K562 (cell line): Measurements from ENCODE around the gene RPLP2. TPM values are rescaled to one million over a fixed set of nuclear protein-coding genes. Genes with fewer than 3 reads are reported as not detected.

Experiments
- CBX1 ChIP-seq: sonication (generic); IDR thresholded peaks from 2 replicates; pipeline ENCODE4 v1.6.1; 2016; ENCODE audit warnings: antibody characterized with exemption, low read depth, mild to moderate bottlenecking
- EP400 ChIP-seq: fragments of 450-650 bp; IDR thresholded peaks from 2 replicates; pipeline ENCODE4 v1.6.1; 2017; ENCODE audit warnings: antibody characterized with exemption, mild to moderate bottlenecking, moderate library complexity
- KHSRP ChIP-seq: fragments of 450-650 bp; IDR thresholded peaks from 2 replicates; pipeline ENCODE4 v1.6.1; 2017
- POLR2A ChIP-seq: fragments of 450-650 bp; conservative IDR thresholded peaks from 2 replicates; pipeline ENCODE4 v1.6.1; 2016
- POLR2AphosphoS2 ChIP-seq: IDR thresholded peaks from 2 replicates; pipeline ENCODE4 v1.6.1; 2012; ENCODE audit warnings: low read length, improper control_type of control experiment
- SIN3A ChIP-seq, 2 experiments: fragments of 150-350 bp in 1 of 2; IDR thresholded peaks; 2 replicates each; pipeline ENCODE4 v1.6.1; 2011 to 2016; ENCODE audit warnings: borderline replicate concordance in 2 of 2, low read depth in 2 of 2, low read length in 2 of 2, mild to moderate bottlenecking in 2 of 2, moderate library complexity in 2 of 2; ENCODE audit not compliant: control insufficient read depth in 1 of 2
- SNRNP70 ChIP-seq: fragments of 200-400 bp; formaldehyde crosslinking; optimal IDR thresholded peaks from 2 replicates; pipeline ENCODE3; 2017; ENCODE audit warnings: low read depth, low read length
- ZNF263 ChIP-seq: sonication (generic); formaldehyde crosslinking; IDR thresholded peaks from 2 replicates; pipeline ENCODE4 v1.8.0; 2022; ENCODE audit warnings: mild to moderate bottlenecking, missing genetic modification reagents, borderline replicate concordance
- polyA plus RNA-seq, 8 experiments: library from polyadenylated mRNA; depleted of rRNA in 4 of 8; stranded (reverse) in 5 of 8; unstranded in 3 of 8; fragments of >200 nt; fragmentation: Nextera tagmentation in 2 of 8; fragmentation: Illumina TruSeq in 1 of 8; extraction: Ambion mirVana in 2 of 8; extraction: Trizol in 1 of 8; gene quantifications; 2 replicates each; pipeline versions ENCODE4 v1.2.1 to v1.2.3, GENCODE V29; 2011 to 2014; ENCODE audit warnings: inconsistent platforms in 1 of 8, missing spikeins in 1 of 8
- total RNA-seq, 7 experiments: library from RNA; depleted of rRNA in 6 of 7; stranded (reverse); fragments of >200 nt in 6 of 7; fragmentation: Illumina TruSeq in 2 of 7; extraction: Trizol in 2 of 7; gene quantifications; 2 replicates each; pipeline versions ENCODE4 v1.2.1 to v1.2.3, GENCODE V29; 2011 to 2021; ENCODE audit warnings: low replicate concordance in 1 of 7
- TF ChIP-seq, protein P1 (sequence below): sonication (generic); formaldehyde crosslinking; IDR thresholded peaks from 2 replicates; pipeline ENCODE4 v1.8.0; 2022; ENCODE audit warnings: mild to moderate bottlenecking, missing genetic modification reagents
- TF ChIP-seq, protein P2 (sequence below): sonication (generic); formaldehyde crosslinking; IDR thresholded peaks from 2 replicates; pipeline ENCODE4 v1.8.0; 2022; ENCODE audit warnings: missing genetic modification reagents, mild to moderate bottlenecking, moderate library complexity, borderline replicate concordance
- TF ChIP-seq, protein P3 (sequence below): fragments of 450-650 bp; IDR thresholded peaks from 2 replicates; pipeline ENCODE4 v1.6.1; 2016; ENCODE audit warnings: borderline replicate concordance

RPLP2 gene
- total and polyA plus RNA-seq, 9 of the 15 experiments (the other 6 are each of a cell fraction or from before 2014, with no cell fraction given), result 528 to 3,807 (median 1,633) TPM

DNA sequence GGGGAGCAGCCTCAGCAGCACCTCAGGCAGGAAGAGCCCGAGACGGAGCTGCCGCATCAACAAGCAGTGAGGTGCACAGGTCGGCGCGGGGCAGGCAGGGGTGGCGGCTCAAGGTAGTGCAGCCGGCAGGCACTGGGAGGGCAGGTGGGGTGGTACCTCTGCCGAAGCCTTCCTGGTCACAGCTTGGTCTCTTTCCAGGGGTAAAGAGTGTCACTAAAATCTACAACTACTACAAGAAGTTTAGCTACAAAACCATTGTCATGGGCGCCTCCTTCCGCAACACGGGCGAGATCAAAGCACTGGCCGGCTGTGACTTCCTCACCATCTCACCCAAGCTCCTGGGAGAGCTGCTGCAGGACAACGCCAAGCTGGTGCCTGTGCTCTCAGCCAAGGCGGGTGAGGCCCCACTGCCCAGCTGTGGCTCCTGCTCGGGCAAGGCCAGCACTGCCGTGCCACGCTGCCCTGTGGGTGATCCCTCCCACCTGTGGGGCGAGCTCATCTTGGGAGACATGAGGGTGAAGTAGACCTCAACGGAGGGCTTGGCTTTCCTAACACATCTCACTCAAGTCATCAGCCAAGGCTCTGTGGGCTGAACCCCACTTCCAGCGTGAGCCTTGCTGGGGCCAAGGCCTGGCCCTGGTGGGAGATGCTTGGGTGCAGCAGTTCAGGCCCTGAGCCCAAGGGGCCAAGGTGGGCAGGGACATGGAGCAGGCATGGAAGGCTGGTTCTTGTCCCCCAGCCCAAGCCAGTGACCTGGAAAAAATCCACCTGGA, 46.0 kb upstream of the RPLP2 start (continued):
- TF ChIP-seq, protein P1, sequence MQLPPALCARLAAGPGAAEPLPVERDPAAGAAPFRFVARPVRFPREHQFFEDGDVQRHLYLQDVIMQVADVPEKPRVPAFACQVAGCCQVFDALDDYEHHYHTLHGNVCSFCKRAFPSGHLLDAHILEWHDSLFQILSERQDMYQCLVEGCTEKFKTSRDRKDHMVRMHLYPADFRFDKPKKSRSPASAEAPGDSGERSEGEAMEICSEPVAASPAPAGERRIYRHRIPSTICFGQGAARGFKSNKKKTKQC (CRISPR knock-in tag), result 0 out of 2 replicates have a peak, but pooled peaks have one; percentile 16
- TF ChIP-seq SNRNP70, result peak; percentile 36
- TF ChIP-seq, protein P2, sequence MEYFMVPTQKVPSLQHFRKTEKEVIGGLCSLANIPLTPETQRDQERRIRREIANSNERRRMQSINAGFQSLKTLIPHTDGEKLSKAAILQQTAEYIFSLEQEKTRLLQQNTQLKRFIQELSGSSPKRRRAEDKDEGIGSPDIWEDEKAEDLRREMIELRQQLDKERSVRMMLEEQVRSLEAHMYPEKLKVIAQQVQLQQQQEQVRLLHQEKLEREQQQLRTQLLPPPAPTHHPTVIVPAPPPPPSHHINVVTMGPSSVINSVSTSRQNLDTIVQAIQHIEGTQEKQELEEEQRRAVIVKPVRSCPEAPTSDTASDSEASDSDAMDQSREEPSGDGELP (CRISPR knock-in tag), result 0 out of 2 replicates have a peak, but pooled peaks have one; percentile 20
- TF ChIP-seq KHSRP, result no peak
- TF ChIP-seq EP400, result no peak
- 0 out of 2 replicates have a peak, but pooled peaks have one; percentile 26 for TF ChIP-seq ZNF263 (CRISPR knock-in tag)
- TF ChIP-seq POLR2AphosphoS2, result peak; percentile 47; the same call in 1 of the 2 replicates
- TF ChIP-seq SIN3A (IDR thresholded peaks at IDR 0.05; ENCODE audit: borderline replicate concordance in 2 of 2, control insufficient read depth in 1 of 2, low read depth in 2 of 2, low read length in 2 of 2), result no peak
- TF ChIP-seq POLR2A, result peak; percentile 61
- peak; percentile 38 for TF ChIP-seq CBX1
- TF ChIP-seq, protein P3, sequence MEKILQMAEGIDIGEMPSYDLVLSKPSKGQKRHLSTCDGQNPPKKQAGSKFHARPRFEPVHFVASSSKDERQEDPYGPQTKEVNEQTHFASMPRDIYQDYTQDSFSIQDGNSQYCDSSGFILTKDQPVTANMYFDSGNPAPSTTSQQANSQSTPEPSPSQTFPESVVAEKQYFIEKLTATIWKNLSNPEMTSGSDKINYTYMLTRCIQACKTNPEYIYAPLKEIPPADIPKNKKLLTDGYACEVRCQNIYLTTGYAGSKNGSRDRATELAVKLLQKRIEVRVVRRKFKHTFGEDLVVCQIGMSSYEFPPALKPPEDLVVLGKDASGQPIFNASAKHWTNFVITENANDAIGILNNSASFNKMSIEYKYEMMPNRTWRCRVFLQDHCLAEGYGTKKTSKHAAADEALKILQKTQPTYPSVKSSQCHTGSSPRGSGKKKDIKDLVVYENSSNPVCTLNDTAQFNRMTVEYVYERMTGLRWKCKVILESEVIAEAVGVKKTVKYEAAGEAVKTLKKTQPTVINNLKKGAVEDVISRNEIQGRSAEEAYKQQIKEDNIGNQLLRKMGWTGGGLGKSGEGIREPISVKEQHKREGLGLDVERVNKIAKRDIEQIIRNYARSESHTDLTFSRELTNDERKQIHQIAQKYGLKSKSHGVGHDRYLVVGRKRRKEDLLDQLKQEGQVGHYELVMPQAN, result no peak
